Astrocyte (in vitro differentiated cells and primary cell): ENCODE data around the gene ALPK3.

Experiments used
- CTCF ChIP-seq: IDR thresholded peaks from 2 replicates; pipeline ENCODE4 v1.5.1; 2011; ENCODE audit warnings: low read depth, mild to moderate bottlenecking, inconsistent platforms, low read length, moderate library complexity; ENCODE audit not compliant: insufficient read depth
- EZH2 ChIP-seq: IDR thresholded peaks from 2 replicates; pipeline ENCODE4 v1.6.1; 2012; ENCODE audit warnings: mild to moderate bottlenecking, low read length, inconsistent platforms; ENCODE audit not compliant: insufficient read depth

- TF ChIP-seq CTCF (no peak), EZH2 (no peak)
These were observed 38.0 kb downstream of the ALPK3 start for GRCh38 chr15:84855136-84855535.
